AG20443 (cell line): ENCODE measurements around the gene SCFD2.
"Not testable (repeated sequence)": the region's sequence is repeated elsewhere in the genome, so short reads cannot be mapped to it uniquely, and the experiment has no call there.

ENCODE experiments used
- DNase-seq: peaks from one replicate; pipeline ENCODE4 v3.0.0; 2012; ENCODE audit warnings: low spot score, mixed read lengths

SCFD2 gene

GRCh38 chr4:53013873-53014775, 351.7 kb downstream of the SCFD2 start:
- no peak for DNase-seq

DNA sequence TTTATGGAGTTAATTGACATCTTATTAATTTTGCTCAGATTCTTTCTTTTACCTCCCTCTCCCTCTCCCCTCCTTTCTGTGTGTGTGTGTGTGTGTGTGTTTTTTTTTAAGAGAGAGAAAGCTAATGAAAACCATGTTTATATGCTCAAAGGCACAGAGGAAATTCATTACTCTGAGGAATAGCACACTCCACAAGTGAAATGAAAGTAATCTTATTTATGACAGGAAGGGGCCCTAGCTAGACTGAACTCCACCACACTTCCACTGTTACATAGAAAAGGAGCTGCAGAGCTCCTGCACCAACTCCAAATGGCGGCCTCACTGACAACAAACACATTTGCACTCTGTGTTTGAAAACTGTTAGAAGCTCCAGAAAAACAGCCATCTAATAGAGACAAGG, 353.1 kb downstream of the SCFD2 start:
- DNase-seq: no peak

- DNase-seq: no peak
Measured at GRCh38 chr4:53011259-53011905, 354.5 kb downstream of the SCFD2 start.

DNA sequence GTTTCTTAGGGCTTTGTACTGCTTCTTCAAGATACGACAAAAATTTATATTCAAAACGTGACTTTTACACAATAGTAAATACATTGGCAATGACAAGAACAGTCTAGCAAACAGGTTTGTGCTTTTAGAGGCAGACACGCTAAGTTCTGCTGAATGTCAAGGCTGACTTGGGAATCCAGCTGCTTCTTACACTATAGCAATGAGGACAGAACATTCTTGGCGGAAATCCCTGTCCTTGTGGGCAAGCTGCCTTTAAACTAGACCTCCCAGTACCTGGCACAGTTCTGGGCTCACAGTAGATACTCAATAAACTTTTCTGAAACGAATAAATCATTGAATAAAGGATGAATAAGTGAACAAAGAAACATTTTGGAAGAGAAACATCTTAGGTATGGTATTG, 355.5 kb downstream of the SCFD2 start:
- DNase-seq: peak; percentile 42

DNA sequence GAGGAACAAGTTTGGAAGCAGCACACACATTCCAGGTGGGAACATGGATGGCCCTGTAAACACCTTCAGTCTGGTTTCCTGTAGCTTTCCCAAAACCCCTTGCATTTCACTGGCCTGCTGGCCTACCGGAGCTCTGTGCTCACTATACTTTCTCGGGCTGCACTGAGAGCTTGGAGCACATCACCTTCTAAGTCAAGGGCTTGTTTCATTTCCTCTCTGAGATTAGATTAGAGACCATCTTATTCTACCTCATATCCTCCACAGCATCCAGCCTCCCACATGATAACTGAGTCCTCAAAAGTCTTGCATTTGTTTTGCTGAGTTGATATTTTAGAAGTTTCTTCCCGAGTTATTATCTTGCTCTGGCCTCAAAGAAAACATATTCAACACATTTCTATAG, 356.0 kb downstream of the SCFD2 start:
- DNase-seq: no peak

- DNase-seq: no peak
Measured at GRCh38 chr4:53007024-53007423, 358.8 kb downstream of the SCFD2 start.

- no peak for DNase-seq
Measured at GRCh38 chr4:53005808-53006207, 360.1 kb downstream of the SCFD2 start.

GRCh38 chr4:53005149-53005546, 360.7 kb downstream of the SCFD2 start:
- DNase-seq: no peak

GRCh38 chr4:53004497-53005148, 361.2 kb downstream of the SCFD2 start:
- DNase-seq: no peak

- no peak for DNase-seq
Measured at GRCh38 chr4:53003959-53004358, 361.9 kb downstream of the SCFD2 start.

DNA sequence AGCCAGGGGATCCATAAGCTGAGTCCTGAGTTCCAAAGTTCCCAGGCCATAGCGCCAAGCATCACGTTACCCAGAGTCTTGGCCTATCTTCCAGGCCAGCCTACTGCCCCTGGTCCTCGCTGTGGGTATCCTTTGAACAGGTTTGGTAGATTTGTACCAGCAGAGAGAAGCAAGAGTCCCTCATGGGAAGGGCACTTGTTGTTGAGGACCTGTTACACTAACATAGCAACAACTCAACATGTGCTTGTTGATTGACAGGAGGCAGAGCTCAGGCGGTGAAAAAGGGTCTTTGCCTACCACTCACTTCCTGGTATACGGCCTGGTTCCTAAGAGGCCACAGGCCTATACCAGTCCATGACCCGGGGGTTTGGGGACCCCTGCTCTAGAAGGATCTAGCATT, 365.3 kb downstream of the SCFD2 start:
- no peak for DNase-seq

DNA sequence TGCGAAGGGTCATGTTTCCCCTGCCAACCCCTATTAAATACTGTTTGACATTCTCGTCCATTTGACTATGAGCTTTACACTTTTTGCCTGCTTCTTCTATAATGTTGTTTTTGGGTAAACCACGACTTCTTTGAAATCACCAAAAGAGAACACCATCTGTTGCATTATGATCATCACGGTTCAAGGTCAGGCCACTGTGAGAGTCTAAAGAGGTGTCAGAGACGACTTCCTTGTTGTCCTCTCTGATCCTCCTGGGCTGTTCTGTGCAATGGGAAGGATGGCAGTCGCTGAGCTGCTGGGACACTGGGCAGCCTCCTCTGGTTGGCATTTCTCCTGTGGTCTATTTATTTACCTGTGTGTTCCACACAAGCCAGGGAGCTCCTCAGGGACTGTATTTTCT, 366.2 kb downstream of the SCFD2 start:
- DNase-seq: no peak

GRCh38 chr4:52998413-52998812, 367.4 kb downstream of the SCFD2 start:
- DNase-seq: no peak

DNA sequence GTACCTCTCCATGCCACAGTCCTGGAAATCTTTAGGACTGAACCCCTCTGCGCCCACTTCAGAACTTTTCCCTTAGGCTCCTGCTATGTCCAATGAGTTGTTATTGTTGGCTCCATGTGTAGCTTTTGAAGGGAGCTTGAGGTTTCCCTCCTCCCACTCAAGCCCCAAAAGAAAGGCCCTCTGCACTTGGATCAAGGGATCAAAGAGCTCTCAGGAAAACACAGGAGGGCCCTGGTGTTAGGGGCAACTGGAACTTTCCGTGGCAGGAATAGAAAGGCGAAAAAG, 368.8 kb downstream of the SCFD2 start:
- DNase-seq: no peak

DNA sequence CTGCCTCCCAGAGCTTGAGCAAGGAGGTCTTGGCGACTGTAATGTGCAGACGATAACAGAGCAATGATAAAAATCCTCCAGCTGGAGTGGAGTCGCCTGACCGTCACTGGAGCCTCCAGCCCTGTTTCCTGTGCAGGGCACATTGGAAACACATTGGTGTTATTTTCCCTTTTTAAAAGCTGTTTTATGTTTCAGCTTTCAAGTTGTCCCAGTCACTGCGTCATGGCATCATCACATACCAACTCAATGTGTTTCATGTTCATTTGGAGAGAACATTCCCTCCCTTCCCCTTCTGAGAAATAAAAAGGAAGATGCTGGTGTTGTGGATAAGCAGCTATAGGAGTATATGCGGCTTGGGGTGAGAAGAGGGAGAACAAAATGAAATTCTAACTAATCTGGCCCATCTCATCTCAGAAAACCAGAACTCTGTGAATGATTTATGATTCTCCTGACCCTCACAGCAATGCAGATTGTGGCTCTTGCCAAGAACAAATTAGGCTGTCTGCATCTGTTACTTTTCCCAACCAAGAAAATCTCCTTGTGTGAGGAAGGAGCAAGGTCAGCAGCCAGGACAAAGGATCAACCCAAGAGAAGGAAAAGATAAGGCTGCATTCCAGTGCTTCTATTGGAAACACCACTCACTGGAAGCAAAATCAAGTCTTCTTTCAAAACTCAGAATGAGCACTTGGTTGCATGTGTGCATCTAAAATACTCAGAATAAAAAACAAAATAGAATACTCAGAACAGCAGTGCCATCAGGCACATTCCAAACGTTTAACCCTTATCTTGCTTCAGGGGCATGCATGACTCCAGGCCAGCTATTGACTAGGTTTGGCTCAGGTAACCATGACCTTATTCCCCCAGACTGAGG, 369.4 kb downstream of the SCFD2 start:
- peak; percentile 65 for DNase-seq

DNA sequence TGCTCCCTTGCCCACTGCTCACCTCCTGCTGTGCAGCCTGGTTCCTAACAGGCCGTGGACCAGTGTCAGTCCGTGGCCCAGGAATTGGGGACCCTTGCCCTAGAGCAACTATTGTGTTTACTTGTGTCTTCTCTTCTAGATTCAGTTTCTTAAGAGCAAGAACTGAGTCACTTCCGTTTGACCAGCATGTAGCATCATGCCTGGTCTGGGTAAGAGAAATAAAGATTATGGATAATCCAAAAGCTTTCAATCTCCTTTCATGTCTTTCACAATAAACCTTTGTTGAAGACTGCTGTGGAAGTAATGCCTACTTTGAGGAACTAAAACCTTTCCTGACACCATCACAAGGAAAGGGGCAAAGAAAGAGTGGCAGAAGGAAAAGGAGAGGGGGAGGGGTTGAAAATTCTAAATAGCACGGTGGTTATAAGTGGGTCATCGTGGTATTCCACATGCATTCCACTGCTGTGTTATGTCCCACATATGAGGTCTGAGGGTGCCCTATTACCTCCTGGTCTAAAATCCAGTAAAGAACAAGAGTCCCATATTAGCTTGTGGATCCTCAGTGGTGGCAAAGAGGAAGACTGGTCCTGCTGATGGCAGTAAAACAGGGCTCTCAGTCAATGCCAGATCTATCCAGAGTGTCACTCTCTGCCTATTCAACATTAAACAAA, 370.4 kb downstream of the SCFD2 start:
- DNase-seq: no peak

DNA sequence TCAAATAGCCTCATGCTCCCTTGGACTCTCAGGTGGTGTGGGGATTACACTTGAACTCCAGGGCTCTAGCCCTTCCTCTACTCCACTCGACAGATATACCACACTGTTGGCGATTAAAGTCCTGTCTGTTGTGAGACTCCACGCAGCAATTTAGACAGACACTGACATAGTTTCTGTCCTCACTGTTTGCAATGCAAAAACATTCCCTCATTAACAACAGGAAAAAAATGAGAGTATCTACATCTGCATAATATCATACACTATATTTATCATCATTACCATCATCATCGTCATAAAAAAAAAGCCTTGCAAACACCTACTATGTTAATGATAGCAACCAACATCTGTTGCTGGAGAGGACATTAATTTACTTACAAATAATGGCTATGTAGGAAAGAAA, 371.3 kb downstream of the SCFD2 start:
- no peak for DNase-seq

- DNase-seq: no peak
Measured at GRCh38 chr4:52993771-52994170, 372.1 kb downstream of the SCFD2 start.

GRCh38 chr4:52992551-52992950, 373.3 kb downstream of the SCFD2 start:
- DNase-seq: not testable (repeated sequence)

DNA sequence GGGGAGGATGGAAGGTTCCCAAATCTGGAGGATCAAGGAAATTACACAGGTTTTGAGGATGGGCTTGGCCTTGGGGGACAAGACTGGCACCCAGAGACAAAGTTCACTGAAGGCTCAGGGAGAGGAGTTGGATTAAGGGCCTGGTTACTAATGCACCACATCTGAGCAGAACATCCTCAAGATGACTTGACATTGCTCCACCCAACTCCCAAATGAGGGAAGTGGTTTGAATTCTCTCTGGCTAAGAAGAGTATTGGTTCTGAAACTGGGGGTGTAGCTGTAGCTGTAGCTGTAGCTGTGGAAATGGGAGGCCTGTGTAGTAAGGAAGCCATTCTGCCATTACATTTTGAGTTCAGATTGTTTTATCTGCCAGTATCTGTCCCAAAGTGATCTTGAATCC, 374.4 kb downstream of the SCFD2 start:
- peak; percentile 17 for DNase-seq

- no peak for DNase-seq
Measured at GRCh38 chr4:52990706-52991105, 375.2 kb downstream of the SCFD2 start.

GRCh38 chr4:52989865-52990264, 376.0 kb downstream of the SCFD2 start:
- DNase-seq: no peak
